EH (cell line): ENCODE results near the gene AKAP7.
"Not testable (repeated sequence)": the region's sequence is repeated elsewhere in the genome, so short reads cannot be mapped to it uniquely, and the experiment has no call there.

Experiments
- DNase-seq: peaks from one replicate; pipeline ENCODE4 v3.0.0-alpha.2; 2015; ENCODE audit warnings: low read depth

The AKAP7 gene

DNA sequence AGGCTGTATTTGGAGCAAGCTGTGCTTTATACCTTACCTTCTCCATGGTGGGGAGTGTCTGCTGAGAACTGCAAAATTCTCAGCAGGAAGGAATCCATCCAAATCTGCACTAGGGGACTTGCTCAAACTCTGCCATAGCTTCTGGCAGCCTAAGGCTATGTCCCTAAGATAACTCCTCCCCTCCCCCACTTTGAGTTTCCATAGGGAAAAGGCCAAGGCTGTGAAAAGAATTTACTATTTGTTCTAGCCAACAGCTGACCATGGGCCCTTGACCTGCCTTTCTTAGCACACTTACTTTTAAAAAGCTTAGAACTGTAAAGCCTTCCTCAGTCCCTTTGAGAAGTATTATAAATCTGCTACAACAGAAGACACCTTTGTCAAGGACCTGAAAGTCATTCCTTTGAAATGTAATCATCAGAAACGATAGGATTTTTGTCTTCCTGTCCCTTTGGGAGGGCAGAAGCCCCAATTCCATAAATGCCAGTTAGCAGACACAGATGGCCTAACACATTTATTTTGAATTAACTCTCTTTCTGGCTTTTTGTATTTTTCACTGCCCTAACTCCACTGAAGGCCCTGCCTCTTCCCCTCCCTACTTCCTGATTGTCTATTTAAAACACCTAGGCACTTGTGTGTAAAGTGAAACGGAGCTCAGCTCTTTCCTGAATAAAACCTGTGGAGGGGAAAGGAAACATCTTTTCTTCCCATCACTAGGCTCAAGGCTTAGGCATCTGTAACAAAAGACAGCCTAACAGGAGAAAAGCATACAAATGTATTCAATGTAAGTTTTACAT is 157.1 kb downstream of the AKAP7 start:
- peak; percentile 32 for DNase-seq

DNA sequence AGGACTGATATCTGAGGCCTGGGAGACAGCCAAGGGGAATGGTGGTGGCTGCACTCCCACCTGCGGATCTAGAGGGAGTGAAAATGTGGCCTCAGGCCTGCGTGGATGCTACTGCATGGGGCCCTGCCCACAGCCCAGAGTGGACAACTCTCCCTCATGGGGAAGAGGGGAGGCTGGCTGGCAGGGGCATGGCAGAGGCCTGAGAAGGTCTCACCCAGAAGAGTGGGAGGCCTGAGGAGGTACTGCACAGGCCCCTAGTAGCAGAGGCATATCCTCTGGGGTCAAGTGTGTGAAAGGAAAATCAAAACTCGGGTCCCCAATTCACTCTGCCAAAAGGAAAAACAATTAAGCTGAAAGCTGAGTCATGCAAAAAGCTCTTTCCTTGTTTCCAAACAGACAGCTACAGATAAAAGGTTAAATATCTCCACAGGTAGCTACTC is 158.2 kb downstream of the AKAP7 start:
- DNase-seq = no peak

DNA sequence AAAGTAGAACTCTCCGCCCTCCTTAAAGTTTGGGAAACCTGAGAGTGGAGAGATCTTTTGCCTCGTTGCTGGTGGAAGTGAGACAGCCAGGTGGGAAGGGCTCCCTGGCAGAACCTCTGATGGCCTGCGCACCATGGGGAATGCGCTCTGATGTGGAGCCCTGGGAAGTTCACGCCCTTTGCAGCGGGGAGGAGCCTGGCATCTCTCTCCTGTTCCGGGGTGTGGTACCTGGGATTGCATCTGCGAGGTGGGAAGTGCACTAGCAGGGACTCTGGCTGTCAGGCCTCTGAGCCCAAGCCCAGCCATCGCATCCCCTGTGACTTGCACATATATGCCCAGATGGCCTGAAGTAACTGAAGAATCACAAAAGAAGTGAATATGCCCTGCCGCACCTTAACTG is 159.8 kb downstream of the AKAP7 start:
- DNase-seq = no peak

DNA sequence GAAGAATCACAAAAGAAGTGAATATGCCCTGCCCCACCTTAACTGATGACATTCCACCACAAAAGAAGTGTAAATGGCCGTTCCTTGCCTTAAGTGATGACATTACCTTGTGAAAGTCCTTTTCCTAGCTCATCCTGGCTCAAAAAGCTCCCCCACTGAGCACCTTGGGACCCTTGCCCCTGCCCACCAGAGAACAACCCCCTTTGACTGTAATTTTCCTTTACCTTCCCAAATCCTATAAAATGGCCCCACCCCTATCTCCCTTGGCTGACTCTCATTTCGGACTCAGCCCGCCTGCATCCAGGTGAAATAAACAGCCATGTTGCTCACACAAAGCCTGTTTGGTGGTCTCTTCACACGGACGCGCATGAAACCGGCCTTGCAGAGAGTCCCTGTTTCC is 165.6 kb downstream of the AKAP7 start:
- not testable (repeated sequence) for DNase-seq

DNA sequence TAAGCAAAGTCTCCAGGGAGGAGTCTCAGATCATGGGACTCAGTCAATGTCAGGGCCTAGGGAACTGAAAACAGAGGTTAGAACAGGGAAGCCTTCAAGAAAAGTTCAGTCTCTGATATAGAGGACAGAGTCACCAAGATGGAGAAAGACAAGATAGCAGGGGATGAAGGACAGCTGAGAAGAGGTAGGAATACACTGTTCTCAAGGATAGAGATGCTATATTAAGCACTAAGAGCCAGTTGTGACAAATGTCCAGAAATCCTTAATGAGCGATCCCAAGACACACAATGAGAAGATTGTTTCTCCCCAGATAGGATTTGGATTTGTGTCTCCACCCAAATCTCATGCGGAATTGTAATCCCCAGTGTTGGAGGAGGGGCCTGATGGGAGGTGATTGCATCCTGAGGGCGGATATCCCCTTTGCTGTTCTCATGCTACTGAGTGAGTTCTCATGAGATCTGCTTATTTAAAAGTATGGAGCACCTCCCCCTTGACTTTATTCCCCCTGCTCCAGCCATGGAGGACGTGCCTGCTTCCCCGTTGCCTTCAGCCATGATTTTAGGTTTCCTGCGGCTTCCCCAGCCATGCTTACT is 168.2 kb downstream of the AKAP7 start:
- DNase-seq = no peak

DNA sequence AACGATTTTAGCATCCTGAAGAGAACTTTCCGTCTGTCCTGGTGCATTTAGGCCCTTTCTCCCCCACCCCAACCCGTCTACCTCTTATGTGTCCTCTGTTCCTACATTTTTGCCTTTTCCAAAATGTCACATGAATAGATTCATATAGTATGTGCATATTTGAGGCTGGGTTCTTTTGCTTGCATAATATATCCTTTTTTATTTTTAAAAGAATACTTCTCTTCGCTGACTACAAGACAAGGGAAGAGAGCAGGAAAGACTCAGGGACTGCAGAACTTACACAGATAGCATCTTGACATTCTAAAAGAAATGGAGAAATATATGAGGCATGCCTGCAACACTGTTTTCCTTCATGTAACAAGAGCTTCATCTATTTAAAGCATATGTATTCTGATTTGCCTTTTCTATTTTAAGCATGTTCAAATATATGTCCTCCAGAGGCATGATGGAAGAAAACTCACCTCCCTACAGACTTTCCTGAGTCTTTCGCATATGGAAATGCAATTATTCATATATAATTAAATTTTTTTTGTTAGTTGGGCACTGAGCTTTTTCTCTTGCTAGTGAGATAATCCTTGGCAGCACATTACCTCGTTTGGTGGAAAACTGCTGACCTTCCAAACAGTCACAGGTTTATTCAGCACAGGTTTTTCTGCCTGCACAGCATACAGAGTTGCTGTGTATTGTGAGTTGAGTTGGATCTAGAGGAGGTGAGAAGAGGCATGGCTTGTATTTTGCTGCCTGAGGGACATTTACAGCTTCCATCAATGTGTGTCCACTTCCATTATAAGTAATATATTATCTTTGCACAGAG is 170.0 kb downstream of the AKAP7 start:
- DNase-seq = no peak

DNA sequence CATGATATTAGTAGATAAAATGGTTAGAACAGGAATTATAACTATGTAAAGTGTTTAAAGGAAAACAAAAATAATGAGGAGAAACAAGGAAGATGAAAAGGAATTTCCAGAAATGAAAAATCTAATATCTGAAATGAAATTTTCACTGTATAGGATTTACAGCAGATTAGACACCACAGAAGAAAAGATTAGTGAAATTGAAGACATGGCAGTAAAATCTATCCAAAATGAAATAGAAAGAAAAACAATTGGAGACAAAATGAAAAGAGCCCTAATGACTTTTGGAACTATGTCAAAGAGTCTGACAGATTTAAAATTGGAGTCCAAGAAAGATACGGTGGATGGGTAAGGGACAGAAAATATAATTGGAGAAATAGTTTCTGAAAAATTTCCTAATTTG is 174.2 kb downstream of the AKAP7 start:
- DNase-seq = no peak

DNA sequence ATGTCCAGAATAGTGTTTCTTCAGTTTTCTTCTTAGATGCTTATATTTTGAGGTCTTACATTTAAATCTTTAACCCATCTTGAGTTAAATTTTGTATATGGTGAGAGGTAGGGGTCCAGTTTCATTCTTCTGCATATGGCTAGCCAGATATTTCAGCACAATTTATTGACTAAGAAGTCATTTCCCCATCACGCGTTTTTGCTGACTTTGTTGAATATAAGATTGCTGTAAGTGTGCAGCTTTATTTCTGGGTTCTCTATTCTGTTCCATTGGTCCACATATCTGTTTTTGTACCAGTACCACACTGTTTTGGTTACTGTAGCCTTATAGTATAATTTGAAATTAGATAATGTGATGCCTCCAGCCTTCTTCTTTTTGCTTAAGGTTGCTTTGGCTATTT is 179.6 kb downstream of the AKAP7 start:
- DNase-seq = no peak

DNA sequence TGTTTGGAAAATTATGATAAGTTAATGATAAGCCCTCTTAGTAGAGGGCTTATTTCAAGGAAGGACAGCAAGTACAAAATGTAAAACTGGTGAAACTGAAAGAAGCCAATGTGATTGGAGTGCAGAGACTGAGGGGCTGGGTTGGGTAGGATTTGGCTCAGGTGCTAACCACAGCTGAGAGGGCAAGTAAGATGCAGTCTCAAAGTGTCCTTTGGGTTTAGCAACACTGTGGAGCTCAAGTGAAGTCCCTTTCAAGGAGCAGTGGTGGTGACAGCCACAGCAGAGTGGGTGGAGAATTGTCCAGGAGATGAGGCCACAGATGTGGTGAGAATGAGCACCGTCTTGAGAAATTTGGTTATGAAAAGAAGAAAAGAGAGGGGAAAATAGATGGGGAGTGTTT is 181.4 kb downstream of the AKAP7 start:
- DNase-seq = no peak

DNA sequence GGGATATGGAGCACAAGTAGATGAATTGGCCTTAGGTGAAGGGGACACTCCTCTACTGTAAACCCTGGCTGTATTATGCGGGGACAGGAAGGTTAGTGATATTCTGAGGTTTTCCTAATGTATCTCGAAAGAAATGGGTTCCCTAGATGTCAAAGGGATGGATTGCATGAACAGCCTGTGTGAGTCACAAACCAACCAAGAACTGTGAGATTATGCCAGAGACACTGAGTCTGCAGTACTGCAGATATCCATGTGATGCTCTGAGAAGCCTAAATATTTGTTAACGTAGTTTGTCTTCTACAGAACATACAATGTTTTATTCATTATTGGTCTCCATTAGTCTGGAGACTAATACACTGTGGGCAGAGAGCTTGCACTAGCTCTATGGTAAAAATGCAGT is 182.2 kb downstream of the AKAP7 start:
- no peak for DNase-seq

DNA sequence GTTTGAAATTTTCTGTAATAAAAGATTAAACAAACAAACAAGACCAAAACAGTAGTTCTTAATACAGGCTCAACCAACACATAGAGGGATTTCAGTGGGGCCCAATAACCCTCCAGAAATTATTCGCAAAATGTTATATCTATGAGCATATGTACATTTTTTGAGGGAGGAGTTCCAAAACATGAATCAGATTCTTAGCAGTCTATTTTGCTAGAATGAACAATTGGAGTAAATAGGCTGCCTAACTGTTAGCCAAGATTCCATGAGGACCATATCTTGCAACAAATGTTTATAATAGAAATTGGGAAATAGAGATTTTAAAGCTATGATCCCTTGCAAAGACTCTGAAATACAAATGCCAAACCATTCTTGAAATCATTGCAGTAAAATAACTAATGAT is 186.3 kb downstream of the AKAP7 start:
- no peak for DNase-seq

DNA sequence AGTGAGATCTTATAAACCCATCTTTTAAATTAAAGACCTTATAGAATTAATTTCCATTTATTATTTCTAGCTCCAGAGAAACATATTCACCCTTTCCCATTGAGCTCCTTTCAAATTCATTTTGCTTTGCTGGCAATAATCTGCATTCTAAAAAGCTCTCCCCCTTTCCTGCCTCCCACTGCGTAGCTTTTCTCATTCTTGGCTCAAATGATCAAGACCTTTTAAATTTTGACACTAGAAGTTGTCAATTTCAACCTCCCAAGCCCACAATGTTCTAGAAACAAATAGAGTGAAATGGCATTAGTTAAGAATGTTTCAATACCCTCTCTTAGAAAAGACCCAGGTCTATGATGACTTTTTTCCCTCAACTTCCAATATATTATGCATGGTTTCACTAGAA is 186.9 kb downstream of the AKAP7 start:
- no peak for DNase-seq

DNA sequence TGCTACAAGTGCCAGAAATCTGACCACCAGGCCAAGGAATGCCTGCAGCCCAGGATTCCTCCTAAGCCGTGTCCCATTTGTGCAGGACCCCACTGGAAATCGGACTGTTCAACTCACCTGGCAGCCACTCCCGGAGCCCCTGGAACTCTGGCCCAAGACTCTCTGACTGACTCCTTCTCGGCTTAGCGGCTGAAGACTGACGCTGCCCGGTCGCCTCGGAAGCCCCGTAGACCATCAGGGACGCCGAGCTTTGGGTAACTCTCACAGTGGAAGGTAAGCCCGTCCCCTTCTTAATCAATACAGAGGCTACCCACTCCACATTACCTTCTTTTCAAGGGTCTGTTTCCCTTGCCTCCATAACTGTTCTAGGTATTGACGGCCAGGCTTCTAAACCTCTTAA is 190.4 kb downstream of the AKAP7 start:
- not testable (repeated sequence) for DNase-seq

DNA sequence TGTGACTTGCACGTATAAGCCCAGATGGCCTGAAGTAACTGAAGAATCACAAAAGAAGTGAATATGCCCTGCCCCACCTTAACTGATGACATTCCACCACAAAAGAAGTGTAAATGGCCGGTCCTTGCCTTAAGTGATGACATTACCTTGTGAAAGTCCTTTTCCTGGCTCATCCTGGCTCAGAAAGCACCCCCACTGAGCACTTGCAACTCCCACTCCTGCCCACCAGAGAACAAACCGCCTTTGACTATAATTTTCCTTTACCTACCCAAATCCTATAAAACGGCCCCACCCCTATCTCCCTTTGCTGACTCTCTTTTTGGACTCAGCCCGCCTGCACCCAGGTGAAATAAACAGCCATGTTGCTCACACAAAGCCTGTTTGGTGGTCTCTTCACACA is 193.5 kb downstream of the AKAP7 start:
- DNase-seq = not testable (repeated sequence)

DNA sequence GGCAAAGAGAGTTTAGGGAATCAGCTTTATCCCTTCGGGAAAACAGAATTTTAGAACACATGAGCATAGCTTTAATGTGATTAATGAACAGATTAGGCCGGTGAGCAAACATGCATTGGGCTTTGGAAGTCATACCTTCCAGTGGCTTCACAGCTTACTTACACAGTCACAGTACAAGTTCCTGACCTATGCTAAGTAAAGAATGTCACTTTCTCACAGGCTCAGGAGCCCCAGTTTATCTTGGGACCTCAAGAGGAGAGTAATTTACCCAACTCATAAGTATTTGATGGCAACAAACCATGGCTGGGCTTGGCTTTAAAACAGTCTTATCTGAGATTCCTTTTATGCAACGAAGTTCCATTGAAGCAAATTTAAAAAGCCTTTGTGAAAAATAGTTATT is 195.9 kb downstream of the AKAP7 start:
- no peak for DNase-seq

DNA sequence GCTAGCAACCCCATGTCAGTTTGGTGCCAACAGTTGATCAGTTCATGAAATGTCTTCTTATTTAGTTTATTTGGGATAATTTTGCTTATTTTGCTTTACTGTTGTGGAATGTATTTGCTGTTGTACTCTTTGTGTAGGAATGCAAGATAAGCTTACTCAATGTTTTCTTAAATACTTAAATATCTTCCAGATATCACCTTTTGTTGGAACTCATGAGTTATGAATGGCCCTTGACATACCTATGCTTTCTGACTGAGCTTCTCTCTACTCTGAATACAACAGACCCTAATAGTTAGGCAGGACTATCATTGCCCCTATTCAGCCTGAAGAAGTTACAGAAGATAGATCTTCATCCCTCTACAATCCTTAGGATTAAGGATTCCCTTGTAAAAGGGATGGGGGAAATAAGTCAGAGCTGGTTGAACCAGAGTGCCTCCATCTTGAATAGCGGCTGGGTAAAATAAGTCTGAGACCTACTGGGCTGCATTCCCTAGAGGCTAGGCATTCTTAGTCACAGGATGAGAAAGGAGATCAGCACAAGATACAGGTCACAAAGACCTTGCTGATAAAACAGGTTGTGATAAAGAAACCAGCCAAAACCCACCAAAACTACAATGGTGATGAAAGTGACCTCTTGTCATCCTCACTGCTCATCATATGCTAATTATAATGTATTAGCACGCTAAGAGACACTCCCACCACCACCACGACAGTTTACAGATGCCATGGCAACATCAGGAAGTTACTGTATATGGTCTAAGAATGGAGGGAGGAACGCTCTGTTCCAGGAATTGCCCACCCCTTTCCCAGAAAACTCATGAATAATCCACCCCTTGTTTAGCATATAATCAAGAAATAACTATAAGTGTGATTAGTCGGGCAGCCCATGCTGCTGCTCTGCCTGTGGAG is 196.9 kb downstream of the AKAP7 start:
- no peak for DNase-seq
